H4 (cell line): ENCODE data around the gene SMYD3. TPM values are rescaled to one million over a fixed set of nuclear protein-coding genes. Genes with fewer than 3 reads are reported as not detected.
A peak's percentile ranks its signal among the peaks of the same experiment; 100 is the strongest.

Source experiments
- DNase-seq: peaks from one replicate; pipeline ENCODE4 v3.0.0-alpha.2; 2015; ENCODE audit warnings: low spot score
- total RNA-seq: library from RNA; depleted of rRNA; stranded (reverse); fragments of >200 nt; shearing (Covaris generic); gene quantifications from 2 replicates; pipeline ENCODE4 v1.2.3, GENCODE V29; 2014

Gene SMYD3
- total RNA-seq, 1 experiment from 2014 or later: 47.4 TPM

DNA sequence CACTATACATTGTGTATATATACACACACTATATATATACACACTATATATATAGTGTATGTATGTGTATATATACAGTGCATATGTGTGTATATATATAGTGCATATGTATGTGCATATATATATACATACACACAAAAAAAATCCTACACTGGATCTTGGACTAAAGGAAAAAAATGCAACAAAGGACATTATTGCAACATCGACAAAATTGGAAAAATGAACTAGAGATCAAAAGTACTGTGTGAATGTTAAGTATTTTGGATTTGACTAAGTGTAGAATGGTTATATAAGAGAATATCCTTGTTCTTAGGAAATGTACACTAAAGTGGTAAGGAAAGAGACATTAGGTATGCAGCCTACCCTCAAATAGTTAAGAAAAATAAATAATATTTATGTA lies 36.5 kb downstream of the SMYD3 start:
- no peak for DNase-seq

DNA sequence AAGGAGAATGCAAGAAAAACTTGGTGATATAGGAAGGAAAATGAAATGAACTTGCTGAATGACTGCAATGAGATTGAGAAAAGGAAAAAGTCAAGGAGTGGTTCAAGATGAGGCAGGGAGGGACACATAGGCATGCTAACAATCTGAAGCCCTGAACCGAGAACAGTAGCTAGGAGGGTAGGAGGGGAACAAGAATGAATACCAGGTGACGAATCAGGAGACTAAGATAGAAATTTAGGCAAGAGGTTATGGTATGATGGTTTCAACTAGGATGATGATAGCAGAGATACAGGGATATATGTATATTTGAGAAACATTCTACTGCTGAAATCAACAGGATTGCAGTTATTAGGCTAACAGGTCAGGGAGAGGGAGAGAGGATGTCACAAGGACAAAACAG lies 44.1 kb downstream of the SMYD3 start:
- DNase-seq: no peak

DNA sequence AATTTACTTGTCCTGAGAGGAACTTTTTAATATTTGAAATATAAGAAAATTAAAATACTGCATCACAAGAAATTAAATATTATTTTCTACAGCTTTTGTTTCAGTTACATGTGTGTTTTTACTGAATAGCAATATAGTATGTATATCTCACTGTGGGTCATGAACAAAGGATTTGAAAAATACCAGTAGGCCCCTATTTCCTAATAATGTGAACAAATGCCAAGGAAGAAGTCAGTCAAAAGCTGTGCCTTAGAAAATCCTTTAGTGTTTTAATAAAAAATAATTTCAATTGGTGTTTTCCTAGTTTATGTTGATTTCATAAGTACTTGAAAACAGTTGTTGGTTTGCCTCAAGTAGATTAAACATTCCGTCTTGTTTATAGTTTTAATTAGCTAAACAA lies 46.7 kb downstream of the SMYD3 start:
- DNase-seq: no peak

DNA sequence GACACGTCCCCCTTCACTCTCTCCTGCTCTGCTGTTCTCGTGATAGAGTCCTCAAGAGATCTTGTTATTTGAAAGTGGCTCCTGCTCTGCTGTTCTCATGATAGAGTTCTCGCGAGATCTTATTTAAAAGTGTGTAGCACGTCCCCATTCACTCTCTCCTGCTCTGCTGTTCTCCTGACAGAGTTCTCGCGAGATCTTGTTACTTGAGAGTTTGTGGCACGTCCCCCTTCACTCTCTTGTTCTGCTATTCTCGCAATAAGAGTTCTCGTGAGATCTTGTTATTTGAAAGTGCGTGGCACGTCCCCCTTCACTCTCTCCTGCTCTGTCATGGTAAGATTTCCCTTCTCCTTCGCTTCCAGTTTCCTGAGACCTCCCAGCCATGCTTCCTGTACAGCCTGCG lies 47.9 kb downstream of the SMYD3 start:
- DNase-seq: no peak

DNA sequence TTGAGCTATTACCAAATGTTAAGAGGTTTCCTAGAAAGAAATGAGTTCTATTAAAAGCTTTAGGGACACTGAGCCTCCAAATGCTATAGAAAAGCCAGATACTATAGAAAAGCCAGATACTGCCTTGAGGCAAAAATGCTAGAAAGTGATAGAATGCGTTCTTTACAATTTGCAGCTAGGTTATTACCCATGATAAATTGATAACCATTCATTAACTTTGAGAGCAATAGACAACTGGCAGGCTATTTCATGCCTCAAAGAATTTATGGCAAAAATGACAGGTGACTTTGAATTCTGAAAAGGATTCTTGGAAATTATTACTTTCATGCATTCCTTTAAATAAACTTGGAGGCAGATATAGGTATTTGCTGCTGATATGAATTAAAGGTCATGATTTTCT lies 51.6 kb downstream of the SMYD3 start:
- DNase-seq: no peak

DNA sequence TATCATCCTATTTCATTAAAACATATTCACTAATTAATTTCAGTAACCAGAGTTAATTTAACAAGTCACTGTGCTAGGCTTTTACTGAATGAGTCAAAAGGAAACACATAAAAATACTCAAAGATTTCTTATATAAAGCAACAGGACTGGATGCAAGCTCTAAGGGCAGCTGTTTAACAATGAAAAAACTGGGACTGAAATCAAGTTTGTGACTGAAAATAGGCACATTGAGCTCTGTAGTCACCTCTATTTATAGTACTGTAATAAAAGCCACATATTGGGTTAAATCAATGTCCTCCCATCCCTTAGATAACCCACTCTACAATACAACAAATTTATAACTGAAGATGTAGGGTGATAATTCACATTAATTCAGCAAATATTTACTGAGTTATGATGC lies 52.4 kb downstream of the SMYD3 start:
- no peak for DNase-seq

DNA sequence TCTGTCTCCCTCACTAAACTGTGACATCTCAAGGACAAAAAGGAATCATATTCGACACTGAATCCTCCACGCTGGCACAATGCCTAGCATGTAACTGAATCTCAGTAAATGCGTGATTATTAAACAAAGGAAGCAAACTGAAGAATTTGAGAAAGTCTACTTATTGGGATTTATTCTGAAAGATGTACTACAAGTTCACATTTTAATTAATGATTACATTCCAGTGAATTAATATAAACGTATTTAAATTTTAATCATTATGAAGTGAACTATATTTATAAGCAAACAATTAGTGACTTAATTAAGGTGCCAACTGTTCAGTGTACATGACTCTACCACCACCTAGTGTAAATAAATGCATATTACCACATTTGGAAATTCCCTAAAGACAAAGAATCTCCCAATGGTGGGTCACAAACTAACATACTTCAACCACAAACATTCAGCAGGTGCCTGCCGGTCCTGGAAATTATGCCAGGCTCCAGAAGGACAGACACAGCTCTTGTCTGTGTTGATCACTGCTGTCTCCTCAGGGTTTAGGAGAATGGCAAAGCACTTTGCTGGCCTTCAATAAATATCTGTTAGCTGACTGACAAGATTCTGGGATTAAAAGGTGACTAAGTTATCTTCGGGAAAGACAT lies 56.3 kb downstream of the SMYD3 start:
- peak; percentile 41 for DNase-seq

DNA sequence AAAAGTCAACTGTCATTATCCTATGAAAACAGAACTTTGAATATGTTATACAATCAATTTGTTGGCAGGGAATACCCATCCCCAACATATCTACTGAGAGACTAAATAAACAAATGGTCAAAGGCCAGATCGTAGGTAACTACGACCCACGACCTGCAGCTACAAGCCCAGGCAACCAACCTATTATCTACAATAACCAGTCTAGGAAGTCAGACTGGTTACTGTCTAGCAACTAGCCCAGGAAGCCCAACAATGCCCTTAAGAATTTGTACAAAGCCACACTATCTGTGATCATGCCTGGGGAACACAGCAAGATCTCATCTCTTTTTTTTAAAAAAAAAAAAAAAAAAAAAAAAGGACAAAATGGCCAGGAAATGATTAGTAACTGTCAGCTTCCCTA lies 58.7 kb downstream of the SMYD3 start:
- DNase-seq: no peak

DNA sequence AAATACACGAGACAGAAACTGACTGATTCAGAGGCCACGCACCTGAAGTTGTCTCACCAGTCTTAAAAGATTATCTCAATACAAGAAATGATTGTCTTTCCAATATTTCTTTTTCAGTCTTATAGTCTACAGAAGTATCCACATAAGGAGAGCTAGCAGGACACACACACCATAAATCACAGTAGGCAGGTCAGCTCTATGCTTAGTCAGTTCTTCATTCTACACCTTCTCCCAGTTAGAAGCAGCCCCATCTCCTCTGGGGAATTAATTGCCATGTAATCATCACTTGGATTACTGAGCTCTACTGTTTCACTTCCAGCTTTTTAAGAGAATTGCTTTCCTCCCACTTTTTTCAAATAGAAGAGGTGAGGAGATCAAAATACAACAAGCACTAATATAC lies 59.6 kb downstream of the SMYD3 start:
- no peak for DNase-seq

DNA sequence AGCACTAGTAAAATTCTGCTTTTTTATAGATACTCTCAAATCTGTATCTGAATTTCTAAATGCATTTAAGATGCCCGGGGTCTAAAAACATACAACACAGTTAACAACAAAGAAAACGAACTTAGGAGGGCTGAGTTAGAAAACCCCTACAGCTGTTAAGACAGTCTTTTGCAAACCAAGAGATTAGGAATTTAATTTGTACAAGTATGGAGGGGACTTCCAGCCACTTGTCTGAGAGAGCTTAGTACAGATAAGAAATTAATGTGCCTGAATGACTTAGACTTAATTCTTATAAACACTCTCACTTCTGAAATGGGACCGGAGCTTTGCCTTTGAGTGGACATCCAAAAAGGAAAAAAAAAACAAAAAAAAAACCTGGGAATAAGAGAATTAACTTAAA lies 61.6 kb downstream of the SMYD3 start:
- DNase-seq: no peak

DNA sequence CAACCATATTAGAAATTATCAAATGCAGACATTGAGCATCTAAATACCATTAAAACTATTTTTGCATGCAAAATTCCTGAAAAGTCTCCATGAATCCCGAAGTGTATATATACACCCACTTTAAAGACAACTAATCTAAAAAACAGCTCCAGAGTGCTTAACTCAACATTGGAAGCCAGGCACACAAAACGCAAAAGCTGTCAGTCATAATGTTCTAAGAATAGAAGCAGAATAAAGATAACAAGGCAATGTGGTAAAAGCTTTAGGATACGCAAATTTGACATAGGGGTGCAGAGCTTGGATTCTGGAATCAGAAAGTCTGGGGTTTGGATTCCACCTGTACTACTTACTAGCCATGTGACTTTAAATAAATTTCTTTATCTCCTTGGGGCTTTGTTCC lies 62.5 kb downstream of the SMYD3 start:
- no peak for DNase-seq

DNA sequence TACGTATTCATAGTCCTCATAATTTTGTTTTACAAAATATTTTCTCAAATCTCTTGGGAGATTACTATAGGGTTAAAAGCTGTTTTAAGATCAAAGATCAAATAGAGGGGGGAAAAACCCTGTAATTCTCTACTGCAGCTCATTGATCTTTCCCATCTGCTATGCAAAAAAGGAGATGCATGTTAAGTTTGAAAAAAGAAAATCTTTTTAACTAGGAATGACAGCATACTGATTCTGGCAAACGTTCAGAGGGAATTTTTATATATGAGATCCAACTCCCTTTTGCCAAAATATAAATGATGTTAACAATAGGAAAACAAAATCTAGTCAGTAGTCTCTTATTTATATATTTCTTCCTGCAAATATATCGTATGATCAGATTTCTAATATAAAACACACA lies 69.1 kb downstream of the SMYD3 start:
- no peak for DNase-seq

DNA sequence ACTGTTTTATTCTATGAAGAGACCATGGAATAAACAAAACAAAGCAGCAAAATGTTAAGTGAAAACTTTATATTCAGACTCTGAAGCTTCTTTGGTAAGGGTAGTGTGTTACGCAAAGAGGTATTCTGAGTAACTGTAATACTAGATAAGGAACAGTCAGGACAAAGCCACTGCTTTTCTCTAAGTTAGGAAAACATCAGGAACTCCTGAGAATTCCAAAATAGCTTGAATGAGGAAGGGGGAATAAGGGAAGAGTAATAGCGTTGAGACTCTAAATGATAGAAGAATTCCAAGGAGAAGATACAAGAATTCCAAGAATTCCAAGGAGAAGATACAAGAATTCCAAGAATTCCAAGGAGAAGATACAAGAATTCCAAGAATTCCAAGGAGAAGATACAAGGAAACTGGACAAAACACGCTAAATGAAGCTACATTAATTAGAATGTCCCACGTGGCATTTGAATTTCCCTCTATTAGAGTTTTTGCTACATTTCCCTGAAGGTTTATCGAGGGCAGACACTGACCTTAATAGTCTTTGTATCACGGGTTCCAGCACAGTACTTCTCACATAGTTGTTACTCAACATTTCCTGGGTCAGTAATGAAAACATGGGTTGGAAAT lies 71.5 kb downstream of the SMYD3 start:
- DNase-seq: no peak

DNA sequence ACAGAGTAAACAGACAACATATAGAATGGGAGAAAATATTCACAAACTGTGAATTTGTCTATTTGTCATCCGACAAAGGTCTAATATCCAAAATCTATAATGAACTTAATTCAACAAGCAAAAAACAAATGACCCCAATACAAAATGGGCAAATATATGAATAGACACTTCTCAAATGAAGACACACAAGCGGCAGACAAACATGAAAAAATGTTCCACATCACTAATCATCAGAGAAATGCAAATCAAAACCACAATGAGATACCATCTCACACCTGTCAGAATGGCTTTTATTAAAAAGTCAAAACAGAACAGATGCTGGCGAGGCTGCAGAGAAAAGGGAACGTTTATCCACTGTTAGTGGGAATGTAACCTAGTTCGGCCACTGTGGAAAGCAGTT lies 72.7 kb downstream of the SMYD3 start:
- DNase-seq: no peak

DNA sequence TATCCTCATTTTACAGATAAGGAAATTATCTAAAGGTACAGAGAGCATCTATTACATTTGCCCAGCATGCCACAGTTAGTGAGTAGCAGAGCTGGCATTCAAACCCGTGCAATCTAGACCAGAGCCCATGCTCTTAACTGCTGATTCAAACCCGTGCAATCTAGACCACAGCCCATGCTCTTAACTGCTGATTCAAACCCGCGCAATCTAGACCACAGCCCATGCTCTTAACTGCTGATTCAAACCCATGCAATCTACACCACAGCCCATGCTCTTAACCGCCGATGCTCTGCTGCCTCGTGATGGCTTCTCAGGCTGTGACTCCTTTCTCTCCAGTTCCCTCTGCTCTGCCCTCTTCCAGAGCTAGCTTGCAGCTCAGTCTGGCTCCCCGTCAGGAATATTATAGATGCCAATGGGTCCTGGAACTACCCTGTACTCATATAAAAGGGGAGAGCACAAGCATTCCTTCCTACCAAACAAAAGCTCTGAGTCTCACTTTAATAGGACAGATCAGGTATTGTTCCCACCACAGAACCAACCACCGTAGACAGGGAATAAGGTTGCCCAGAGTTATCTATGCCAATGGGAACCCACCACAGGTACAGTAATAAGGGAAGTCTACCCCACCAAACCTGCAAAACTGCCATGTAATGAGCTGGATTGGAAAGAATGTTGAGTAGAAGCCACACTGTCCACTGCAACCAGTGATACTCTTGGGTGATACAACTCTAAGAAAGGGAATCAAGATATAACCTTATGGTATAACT lies 78.4 kb downstream of the SMYD3 start:
- peak; percentile 90 for DNase-seq

DNA sequence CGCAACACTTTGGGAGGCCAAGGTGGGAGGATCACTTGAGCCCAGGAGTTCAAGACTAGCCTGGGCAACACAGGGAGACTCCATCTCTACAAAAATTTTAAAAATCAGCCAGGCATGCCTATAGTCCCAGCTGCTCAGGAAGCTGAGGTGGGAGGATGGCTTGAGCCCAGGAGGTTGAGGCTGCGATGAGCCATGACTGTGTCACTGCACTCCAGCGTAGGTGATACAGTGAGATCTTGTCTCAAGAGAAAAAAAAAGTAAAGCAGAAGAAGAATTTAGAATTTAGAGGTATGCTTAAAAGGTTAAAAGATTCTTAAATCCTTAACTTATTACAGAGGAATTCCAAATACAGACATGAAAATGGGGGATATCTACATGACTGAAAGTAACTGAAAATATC lies 79.5 kb downstream of the SMYD3 start:
- DNase-seq: no peak

DNA sequence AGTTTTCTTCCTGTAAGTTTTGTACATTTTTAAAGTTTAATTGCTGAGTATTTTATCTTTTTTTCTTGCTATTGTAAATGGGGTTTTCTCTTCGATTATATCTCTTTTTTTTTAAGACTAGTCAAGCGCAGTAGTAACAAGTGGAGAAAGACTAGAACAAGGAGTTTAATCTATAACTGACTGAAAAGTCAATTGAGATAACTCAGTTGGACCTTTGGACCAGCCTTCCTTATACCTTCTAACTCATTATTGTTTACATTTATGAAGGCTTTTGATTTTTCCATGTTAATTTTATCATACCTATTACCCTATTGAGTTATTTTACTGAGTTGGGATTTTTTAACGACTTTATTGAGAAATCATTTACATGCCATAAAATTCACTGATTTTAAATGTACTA lies 81.2 kb downstream of the SMYD3 start:
- no peak for DNase-seq

DNA sequence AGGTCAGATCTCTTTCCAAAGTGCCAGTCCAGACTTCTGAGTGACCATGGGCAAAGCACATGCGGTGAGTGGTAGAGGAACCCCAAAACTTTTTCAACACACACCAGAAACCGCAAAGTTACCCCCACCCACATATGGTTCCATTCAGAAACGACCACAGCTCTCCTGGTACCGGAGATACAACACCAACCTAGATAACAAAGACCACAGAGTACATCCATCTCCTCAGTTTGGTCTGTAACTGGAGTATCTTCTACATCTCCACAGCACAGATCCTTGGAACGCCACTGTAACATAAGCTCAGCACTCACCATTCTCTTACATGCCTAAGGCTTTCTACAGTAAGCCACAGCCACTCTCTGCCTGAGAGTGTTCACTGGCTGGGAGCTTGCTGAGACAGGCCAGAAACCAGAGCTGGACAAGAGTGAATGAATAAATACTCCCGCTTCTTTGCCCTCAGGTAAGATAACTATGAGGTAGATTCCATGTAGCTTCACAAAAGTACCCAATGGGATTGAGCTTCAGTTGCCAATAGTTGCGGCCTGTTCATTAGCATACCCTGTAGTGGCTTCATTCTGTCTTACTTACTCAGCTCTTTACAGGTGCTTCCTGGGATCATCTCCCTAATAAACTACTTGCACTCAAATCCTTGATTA lies 81.8 kb downstream of the SMYD3 start:
- no peak for DNase-seq

DNA sequence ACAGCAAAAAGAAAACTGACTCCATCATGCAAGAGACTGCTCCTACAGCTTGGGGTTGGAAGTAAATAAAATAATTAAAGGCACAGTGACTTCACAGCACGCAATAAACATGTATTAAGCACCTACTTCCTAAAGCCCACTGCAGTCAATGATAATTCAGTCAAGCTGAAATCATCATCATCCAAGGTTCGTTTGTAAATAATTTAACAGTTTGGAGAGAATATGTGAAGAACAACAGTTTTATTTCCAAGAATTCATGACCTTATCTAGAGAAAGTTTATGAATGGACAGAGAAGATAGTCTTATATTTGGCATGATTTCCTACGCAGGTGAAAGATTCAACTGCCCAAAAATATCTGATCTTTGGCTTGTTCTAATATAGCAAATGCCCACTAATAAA lies 86.8 kb downstream of the SMYD3 start:
- no peak for DNase-seq

DNA sequence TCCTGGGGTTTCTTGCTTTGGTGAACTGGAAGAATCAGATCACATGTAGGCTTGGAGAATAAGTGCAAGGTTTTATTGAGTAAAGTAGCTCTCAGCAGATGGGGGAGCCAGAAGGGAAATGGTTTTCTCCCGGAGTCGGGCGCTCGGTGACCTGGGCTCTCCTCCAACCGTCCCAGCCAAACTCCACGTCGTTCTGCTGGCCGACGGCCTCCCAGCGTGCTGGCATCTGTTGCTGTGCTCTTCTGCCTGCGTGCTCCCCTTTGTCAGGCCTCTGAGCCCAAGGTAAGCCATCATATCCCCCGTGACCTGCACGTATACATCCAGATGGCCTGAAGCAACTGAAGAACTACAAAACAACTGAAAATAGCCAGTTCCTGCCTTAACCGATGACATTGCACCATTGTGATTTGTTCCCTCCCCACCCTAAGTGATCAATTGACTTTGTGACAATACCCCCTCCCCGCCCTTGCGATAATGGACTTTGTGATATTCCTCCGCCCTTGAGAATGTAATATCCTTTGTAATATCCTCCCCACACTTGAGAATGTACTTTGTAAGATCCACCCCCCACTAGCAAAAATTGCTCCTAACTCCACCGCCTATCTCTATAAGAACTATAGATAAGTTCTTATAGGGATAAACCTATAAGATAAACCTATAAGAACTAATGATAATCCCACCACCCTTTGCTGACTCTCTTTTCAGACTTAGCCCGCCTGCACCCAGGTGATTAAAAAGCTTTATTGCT lies 88.3 kb downstream of the SMYD3 start:
- no peak for DNase-seq

DNA sequence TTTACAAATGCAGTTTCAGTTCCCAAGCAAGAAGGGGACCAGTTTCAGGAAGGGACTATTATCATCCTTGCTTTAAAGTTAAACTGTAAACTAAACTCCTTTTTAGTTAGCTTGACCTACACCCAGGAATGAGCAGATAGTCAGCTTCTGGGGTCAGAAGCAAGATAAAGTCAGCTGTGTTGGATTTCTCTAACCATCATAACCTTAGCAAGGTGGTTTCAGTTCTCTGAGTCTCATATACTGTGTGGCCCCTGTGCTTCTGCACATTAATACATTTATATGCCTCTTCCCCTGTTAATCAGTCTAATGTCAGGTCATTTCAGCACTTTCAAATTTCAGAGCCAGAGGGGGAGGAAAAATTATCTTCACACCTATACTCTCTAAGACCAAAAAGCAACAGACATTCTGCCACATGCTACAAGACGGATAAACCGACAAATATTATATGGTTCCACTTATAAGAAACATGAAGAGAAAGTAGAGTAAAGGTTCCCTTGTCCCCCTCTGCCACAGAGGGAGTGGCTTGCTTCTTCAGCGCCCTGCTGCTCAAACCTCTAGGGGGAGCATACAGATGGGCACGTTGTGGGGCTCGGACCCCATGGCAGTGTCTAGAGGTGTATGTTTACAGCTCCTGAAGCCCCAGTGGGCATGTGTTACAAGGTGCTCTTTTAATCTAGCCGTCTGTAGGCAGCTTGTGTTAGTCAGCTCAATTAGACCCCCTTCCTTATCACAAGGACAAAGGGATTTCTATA lies 89.1 kb downstream of the SMYD3 start:
- DNase-seq: no peak
